SU-DHL-6 (cell line): ENCODE measurements around the gene RSF1.

Experiments
- H2AFZ ChIP-seq: fragments of 200-600 bp; sonication (generic); 2 replicates; pipeline ENCODE4 v1.6.1; 2014; ENCODE audit warnings: low read depth, mild to moderate bottlenecking, moderate library complexity, mixed read lengths, antibody characterized with exemption, low read length; ENCODE audit not compliant: severe bottlenecking
- H3F3A ChIP-seq: fragments of 200-600 bp; shearing (Covaris generic); 2 replicates; pipeline ENCODE4 v1.6.0; 2016; ENCODE audit warnings: antibody characterized with exemption, mild to moderate bottlenecking; ENCODE audit not compliant: insufficient read depth
- H3K27ac ChIP-seq: fragments of 200-600 bp; sonication (generic); 2 replicates; pipeline ENCODE4 v1.5.1; 2016; ENCODE audit warnings: low read depth, mild to moderate bottlenecking, low read length, moderate library complexity, mixed read lengths
- H3K27me3 ChIP-seq: fragments of 200-600 bp; sonication (generic), shearing (Covaris generic); 2 replicates; pipeline ENCODE4 v1.6.0; 2014; ENCODE audit warnings: mild to moderate bottlenecking, low read length
- H3K36me3 ChIP-seq: fragments of 200-600 bp; sonication (generic); 2 replicates; pipeline ENCODE4 v1.6.1; 2014; ENCODE audit warnings: mild to moderate bottlenecking, low read length, mixed read lengths
- H3K4me2 ChIP-seq: fragments of 300-600, 200-600 bp; shearing (Covaris generic), sonication (generic); 2 replicates; pipeline ENCODE4 v1.6.0; 2014; ENCODE audit warnings: low read length, low read depth, mild to moderate bottlenecking; ENCODE audit not compliant: poor library complexity, severe bottlenecking
- H3K4me3 ChIP-seq: fragments of 200-600 bp; sonication (generic); 2 replicates; pipeline ENCODE4 v1.5.1; 2014; ENCODE audit warnings: antibody characterized with exemption, low read length, mild to moderate bottlenecking, mixed read lengths; ENCODE audit not compliant: insufficient read depth, poor library complexity, severe bottlenecking
- H3K79me2 ChIP-seq: fragments of 200-600 bp; sonication (generic); 2 replicates; pipeline ENCODE4 v1.6.1; 2014; ENCODE audit warnings: mild to moderate bottlenecking, low read length, moderate library complexity; ENCODE audit not compliant: insufficient read depth
- H3K9ac ChIP-seq: fragments of 200-600 bp; sonication (generic); 2 replicates; pipeline ENCODE4 v1.7.0; 2014; ENCODE audit warnings: mild to moderate bottlenecking, low read length
- H3K9me2 ChIP-seq: fragments of 200-600 bp; sonication (generic); replicated peaks from 2 replicates; pipeline ENCODE4 v1.6.1; 2014; ENCODE audit warnings: low read length; ENCODE audit not compliant: insufficient read depth
- H3K9me3 ChIP-seq: fragments of 200-600 bp; sonication (generic); 2 replicates; pipeline ENCODE4 v1.6.1; 2014; ENCODE audit warnings: low read length, mixed read lengths; ENCODE audit not compliant: insufficient read depth
- H4K20me1 ChIP-seq: fragments of 200-600 bp; sonication (generic); 2 replicates; pipeline ENCODE4 v1.6.1; 2014; ENCODE audit warnings: low read depth, mild to moderate bottlenecking, antibody characterized with exemption, low read length, moderate library complexity, mixed read lengths
- EZH2phosphoT487 ChIP-seq: fragments of 200-600 bp; sonication (generic), shearing (Covaris generic); conservative IDR thresholded peaks from 2 replicates; pipeline ENCODE4 v1.6.1; 2018; ENCODE audit warnings: mild to moderate bottlenecking, antibody characterized with exemption, low read length, moderate library complexity, mixed read lengths
- TF ChIP-seq, protein P1 (sequence below): fragments of 200-600 bp; sonication (generic); IDR thresholded peaks from one replicate; pipeline ENCODE4 v1.5.1; 2017; ENCODE audit warnings: antibody characterized with exemption, mild to moderate bottlenecking, low read length, moderate library complexity; ENCODE audit not compliant: insufficient read depth, poor library complexity, severe bottlenecking

The RSF1 gene

DNA sequence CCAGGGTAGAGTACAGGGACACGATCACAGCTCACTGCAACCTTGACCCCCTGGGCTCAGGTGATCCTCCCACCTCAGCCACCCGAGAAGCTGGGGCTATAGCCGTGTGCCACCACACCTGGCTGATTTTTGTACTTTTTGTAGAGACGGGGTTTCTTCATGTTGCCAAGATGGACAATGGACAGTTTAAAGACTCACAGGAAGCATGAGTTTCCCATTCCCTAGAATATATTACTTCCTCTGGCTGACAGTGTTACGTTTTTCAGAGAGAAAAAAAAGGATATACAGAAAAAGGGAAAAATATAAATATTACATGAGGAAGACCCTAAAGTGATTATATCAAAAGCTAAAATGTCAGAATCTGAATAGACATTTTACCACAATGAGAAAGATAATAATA is 72.3 kb downstream of the RSF1 start:
- no peak overlapping the region for H3K4me2 ChIP-seq
- H3K79me2 ChIP-seq = peaks cover 33% of the 10 kb centered on the region
- H3K4me3 ChIP-seq = no peak overlapping the region
- H4K20me1 ChIP-seq = 0 out of 2 replicates have a peak, but pooled peaks cover 4% of the 10 kb centered on the region
- no peaks in the 10 kb centered on the region for H3K27me3 ChIP-seq
- H3K9me3 ChIP-seq = no peaks in the 10 kb centered on the region
- H3K27ac ChIP-seq = no peak overlapping the region
- H3K36me3 ChIP-seq = peaks cover 3% of the 10 kb centered on the region; the same call in 1 of the 2 replicates
- H3K9me2 ChIP-seq = no peaks in the 10 kb centered on the region
- H3K9ac ChIP-seq = no peak overlapping the region
- TF ChIP-seq, protein P1, sequence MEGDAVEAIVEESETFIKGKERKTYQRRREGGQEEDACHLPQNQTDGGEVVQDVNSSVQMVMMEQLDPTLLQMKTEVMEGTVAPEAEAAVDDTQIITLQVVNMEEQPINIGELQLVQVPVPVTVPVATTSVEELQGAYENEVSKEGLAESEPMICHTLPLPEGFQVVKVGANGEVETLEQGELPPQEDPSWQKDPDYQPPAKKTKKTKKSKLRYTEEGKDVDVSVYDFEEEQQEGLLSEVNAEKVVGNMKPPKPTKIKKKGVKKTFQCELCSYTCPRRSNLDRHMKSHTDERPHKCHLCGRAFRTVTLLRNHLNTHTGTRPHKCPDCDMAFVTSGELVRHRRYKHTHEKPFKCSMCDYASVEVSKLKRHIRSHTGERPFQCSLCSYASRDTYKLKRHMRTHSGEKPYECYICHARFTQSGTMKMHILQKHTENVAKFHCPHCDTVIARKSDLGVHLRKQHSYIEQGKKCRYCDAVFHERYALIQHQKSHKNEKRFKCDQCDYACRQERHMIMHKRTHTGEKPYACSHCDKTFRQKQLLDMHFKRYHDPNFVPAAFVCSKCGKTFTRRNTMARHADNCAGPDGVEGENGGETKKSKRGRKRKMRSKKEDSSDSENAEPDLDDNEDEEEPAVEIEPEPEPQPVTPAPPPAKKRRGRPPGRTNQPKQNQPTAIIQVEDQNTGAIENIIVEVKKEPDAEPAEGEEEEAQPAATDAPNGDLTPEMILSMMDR = no peak
- TF ChIP-seq EZH2phosphoT487 = no peak
- no peaks in the 10 kb centered on the region for H3F3A ChIP-seq
- H2AFZ ChIP-seq = no peak overlapping the region

DNA sequence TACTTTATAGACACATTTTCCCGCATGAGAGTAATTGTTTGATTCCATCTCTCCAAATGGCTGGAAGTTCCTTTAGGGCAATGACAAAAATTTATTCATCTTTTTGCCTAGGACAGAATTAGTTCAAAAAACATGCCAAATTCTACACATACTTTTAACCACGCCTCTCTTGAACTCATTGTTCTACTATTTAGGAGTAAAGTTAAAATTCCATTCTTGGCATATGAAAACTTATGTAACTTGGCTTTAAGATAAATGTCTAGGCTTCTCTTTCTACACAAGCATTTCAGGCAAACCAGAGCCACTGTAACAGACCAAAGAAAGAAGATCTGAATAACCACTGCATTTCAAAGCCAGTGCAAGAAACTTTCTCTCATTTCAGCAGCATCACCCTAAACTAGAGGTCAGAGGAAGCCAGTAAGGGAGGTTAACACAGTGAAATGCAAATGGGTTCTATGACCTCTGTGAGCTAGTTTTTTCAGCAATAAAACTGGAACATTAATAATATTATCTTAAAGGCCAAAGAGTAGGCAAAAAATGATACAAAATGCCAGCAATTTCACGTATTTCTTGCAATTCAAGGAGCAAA is 73.0 kb downstream of the RSF1 start:
- H3K79me2 ChIP-seq = peaks cover 32% of the 10 kb centered on the region
- no peak for TF ChIP-seq EZH2phosphoT487
- TF ChIP-seq, protein P1 = no peak
- H3F3A ChIP-seq = no peaks in the 10 kb centered on the region
- no peak overlapping the region for H3K4me3 ChIP-seq
- peaks cover 3% of the 10 kb centered on the region; the same call in 1 of the 2 replicates for H3K36me3 ChIP-seq
- no peaks in the 10 kb centered on the region for H3K27me3 ChIP-seq
- no peak overlapping the region for H2AFZ ChIP-seq
- H3K9ac ChIP-seq = no peak overlapping the region
- no peaks in the 10 kb centered on the region for H3K9me3 ChIP-seq
- no peak overlapping the region for H3K27ac ChIP-seq
- H3K4me2 ChIP-seq = no peak overlapping the region
- 0 out of 2 replicates have a peak, but pooled peaks cover 4% of the 10 kb centered on the region for H4K20me1 ChIP-seq
- H3K9me2 ChIP-seq = no peaks in the 10 kb centered on the region

DNA sequence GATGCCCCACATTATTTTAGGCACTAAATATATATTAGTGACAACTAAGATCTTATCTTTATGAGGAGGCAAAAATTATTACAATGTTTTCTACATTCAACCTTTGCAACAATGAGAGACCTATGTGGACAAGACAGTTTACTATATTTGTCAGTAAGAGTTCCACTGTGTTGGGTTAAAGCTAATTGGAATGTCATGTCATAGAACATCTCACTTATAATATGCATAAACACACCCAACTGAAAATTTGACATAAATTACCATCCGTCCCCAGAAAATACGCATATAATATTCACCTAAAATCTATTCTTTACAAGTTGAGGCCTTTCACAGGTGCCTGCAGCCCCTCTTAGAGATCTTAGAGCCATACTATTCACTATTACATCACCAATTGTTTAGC is 84.0 kb downstream of the RSF1 start:
- peaks cover 26% of the 10 kb centered on the region for H3K36me3 ChIP-seq
- 0 out of 2 replicates have a peak, but pooled peaks cover 4% of the 10 kb centered on the region for H3K79me2 ChIP-seq
- H3K27me3 ChIP-seq = no peaks in the 10 kb centered on the region

More for the DNA sequence above, 84.0 kb downstream of the RSF1 start:
- Histone ChIP-seq H3K4me2 (no peak overlapping the region), H3F3A (0 out of 2 replicates have a peak, but pooled peaks cover 4% of the 10 kb centered on the region), H3K27ac (no peak overlapping the region), H3K9me2 (no peaks in the 10 kb centered on the region), H3K9ac (no peak overlapping the region), H4K20me1 (no peaks in the 10 kb centered on the region), H3K4me3 (no peak overlapping the region), H2AFZ (no peak overlapping the region), H3K9me3 (no peaks in the 10 kb centered on the region)
- TF ChIP-seq EZH2phosphoT487 = no peak
- TF ChIP-seq, protein P1 = no peak
